ENCODE data around the gene DGKH. TPM values are rescaled to one million over a fixed set of nuclear protein-coding genes. Genes with fewer than 3 reads are reported as not detected.

Gene DGKH
- total RNA-seq, 1 experiment from 2014 or later: 22.8 TPM

GRCh38 chr13:42039946-42040729 lies 8.3 kb upstream of the DGKH start:
- Histone ChIP-seq H3K27me3 (ENCODE audit: control insufficient read depth, insufficient read depth, low read length) (no peaks in the 10 kb centered on the region), H3K4me1 (ENCODE audit: control insufficient read depth, insufficient read depth, low read length) (no peaks in the 10 kb centered on the region), H3K4me3 (ENCODE audit: low read depth in 2 of 2, low read length in 2 of 2) (peak overlapping the region; percentile 76 to 82), H3K27ac (ENCODE audit: low read length) (peak overlapping the region; percentile 89), H3K36me3 (ENCODE audit: control insufficient read depth, insufficient read depth, low read length) (no peaks in the 10 kb centered on the region), H3K9me3 (ENCODE audit: control insufficient read depth, insufficient read depth, low read depth, low read length) (0 out of 2 replicates have a peak, but pooled peaks cover 3% of the 10 kb centered on the region)
- DNase-seq (ENCODE audit: low read depth, low spot score) (no peak), ATAC-seq (peak; percentile 85)
- no TSS peak for BruUV-seq (replicated peaks)
- intact Hi-C loops (cut with micrococcal nuclease; ENCODE audit: unreplicated experiment): loop anchor here (10.0 kb wide), 1 partner anchor 85 kb away; no protein-coding TSS in a partner anchor
- in situ Hi-C loops (cut with HindIII; ENCODE audit: low pct_unique_long_range_greater_than_20kb, low sequenced_read_pairs): no loop called here
- CTCF ChIA-PET: no interaction called here
- TF ChIP-seq POLR2AphosphoS5 (IDR thresholded peaks at IDR 0.05; ENCODE audit: low read depth, low read length): peak; percentile 65; the same call in 1 of the 2 replicates
- TF ChIP-seq CTCF (IDR thresholded peaks at IDR 0.05): no peak; the same call in 1 of the 2 replicates
- 0 out of 2 replicates have a peak, but pooled peaks have one; percentile 19 for TF ChIP-seq TCF7L2 (IDR thresholded peaks at IDR 0.05; ENCODE audit: low read depth, low read length)
- no peak for TF ChIP-seq SIN3A (IDR thresholded peaks at IDR 0.05; ENCODE audit: borderline replicate concordance, insufficient read depth, low read depth, low read length)
- TF ChIP-seq, protein P1, sequence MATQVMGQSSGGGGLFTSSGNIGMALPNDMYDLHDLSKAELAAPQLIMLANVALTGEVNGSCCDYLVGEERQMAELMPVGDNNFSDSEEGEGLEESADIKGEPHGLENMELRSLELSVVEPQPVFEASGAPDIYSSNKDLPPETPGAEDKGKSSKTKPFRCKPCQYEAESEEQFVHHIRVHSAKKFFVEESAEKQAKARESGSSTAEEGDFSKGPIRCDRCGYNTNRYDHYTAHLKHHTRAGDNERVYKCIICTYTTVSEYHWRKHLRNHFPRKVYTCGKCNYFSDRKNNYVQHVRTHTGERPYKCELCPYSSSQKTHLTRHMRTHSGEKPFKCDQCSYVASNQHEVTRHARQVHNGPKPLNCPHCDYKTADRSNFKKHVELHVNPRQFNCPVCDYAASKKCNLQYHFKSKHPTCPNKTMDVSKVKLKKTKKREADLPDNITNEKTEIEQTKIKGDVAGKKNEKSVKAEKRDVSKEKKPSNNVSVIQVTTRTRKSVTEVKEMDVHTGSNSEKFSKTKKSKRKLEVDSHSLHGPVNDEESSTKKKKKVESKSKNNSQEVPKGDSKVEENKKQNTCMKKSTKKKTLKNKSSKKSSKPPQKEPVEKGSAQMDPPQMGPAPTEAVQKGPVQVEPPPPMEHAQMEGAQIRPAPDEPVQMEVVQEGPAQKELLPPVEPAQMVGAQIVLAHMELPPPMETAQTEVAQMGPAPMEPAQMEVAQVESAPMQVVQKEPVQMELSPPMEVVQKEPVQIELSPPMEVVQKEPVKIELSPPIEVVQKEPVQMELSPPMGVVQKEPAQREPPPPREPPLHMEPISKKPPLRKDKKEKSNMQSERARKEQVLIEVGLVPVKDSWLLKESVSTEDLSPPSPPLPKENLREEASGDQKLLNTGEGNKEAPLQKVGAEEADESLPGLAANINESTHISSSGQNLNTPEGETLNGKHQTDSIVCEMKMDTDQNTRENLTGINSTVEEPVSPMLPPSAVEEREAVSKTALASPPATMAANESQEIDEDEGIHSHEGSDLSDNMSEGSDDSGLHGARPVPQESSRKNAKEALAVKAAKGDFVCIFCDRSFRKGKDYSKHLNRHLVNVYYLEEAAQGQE (IDR thresholded peaks at IDR 0.05; ENCODE audit: insufficient read depth in 1 of 2, low read depth in 2 of 2, low read length in 1 of 2): no peak
- POLR2A ChIA-PET: no interaction called here

DNA sequence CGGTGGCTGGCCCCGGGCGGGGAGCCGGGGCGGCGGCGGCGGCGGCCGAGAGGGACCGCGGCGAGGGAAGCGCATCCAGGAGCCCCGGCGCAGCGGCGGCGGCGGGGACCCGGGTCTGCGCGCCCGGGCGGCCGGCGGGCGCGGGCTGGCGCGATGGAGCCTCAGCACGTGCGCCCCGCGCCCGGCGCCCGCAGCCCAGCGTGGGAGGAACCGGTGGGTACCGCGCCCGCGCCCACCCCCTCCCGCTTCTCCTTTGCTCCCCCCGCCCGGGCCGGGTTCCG lies 7.8 kb upstream of the DGKH start:
- H3K4me3 ChIP-seq (ENCODE audit: low read depth in 2 of 2, low read length in 2 of 2): peak overlapping the region; percentile 72 to 76
- H3K27me3 ChIP-seq (ENCODE audit: control insufficient read depth, insufficient read depth, low read length): no peaks in the 10 kb centered on the region
- peak overlapping the region; percentile 82; the same call in 1 of the 2 replicates for H3K27ac ChIP-seq (ENCODE audit: low read length)
- BruUV-seq (replicated peaks): no TSS peak
- intact Hi-C loops (cut with micrococcal nuclease; ENCODE audit: unreplicated experiment): loop anchor here (10.0 kb wide), 1 partner anchor 86 kb away; no protein-coding TSS in a partner anchor
- H3K4me1 ChIP-seq (ENCODE audit: control insufficient read depth, insufficient read depth, low read length): peaks cover 3% of the 10 kb centered on the region
- in situ Hi-C loops (cut with HindIII; ENCODE audit: low pct_unique_long_range_greater_than_20kb, low sequenced_read_pairs): no loop called here
- ATAC-seq (peak; percentile 36), DNase-seq (ENCODE audit: low read depth, low spot score) (no peak)
- CTCF ChIA-PET: no interaction called here
- H3K9me3 ChIP-seq (ENCODE audit: control insufficient read depth, insufficient read depth, low read depth, low read length): no peaks in the 10 kb centered on the region
- no peaks in the 10 kb centered on the region for H3K36me3 ChIP-seq (ENCODE audit: control insufficient read depth, insufficient read depth, low read length)
- TF ChIP-seq CTCF (IDR thresholded peaks at IDR 0.05) (no peak), POLR2AphosphoS5 (IDR thresholded peaks at IDR 0.05; ENCODE audit: low read depth, low read length) (no peak), SIN3A (IDR thresholded peaks at IDR 0.05; ENCODE audit: borderline replicate concordance, insufficient read depth, low read depth, low read length) (no peak; the same call in 1 of the 2 replicates), TCF7L2 (IDR thresholded peaks at IDR 0.05; ENCODE audit: low read depth, low read length) (no peak)
- TF ChIP-seq, protein P1 (IDR thresholded peaks at IDR 0.05; ENCODE audit: insufficient read depth in 1 of 2, low read depth in 2 of 2, low read length in 1 of 2): no peak
- POLR2A ChIA-PET: no interaction called here
